Measurements from ENCODE around the gene GATA3.

The GATA3 gene

DNA sequence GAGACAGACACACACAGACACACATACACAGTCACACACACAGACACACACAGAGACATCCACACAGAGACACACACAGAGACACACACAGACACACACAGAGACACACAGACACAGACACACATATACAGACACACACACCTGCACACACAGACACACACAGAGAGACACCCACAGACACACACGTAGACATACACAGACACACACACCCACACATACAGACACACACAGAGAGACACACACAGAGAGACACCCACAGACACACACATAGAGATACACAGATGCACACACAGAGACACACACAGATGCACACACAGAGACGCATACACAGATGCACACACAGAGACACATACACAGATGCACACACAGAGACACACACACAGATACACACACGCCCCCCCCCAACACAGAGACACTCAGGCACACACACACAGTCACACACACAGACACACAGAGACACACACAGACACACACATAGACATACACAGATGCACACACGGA is 58.5 kb downstream of the GATA3 start:
- TF ChIP-seq, protein P1, sequence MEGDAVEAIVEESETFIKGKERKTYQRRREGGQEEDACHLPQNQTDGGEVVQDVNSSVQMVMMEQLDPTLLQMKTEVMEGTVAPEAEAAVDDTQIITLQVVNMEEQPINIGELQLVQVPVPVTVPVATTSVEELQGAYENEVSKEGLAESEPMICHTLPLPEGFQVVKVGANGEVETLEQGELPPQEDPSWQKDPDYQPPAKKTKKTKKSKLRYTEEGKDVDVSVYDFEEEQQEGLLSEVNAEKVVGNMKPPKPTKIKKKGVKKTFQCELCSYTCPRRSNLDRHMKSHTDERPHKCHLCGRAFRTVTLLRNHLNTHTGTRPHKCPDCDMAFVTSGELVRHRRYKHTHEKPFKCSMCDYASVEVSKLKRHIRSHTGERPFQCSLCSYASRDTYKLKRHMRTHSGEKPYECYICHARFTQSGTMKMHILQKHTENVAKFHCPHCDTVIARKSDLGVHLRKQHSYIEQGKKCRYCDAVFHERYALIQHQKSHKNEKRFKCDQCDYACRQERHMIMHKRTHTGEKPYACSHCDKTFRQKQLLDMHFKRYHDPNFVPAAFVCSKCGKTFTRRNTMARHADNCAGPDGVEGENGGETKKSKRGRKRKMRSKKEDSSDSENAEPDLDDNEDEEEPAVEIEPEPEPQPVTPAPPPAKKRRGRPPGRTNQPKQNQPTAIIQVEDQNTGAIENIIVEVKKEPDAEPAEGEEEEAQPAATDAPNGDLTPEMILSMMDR (conservative IDR thresholded peaks at IDR 0.05; ENCODE audit: low read depth, low read length): no peak
- DNase-seq (ENCODE audit: low read depth): no peak
- no peak overlapping the region for H3K4me3 ChIP-seq (ENCODE audit: low read depth, low read length)

DNA sequence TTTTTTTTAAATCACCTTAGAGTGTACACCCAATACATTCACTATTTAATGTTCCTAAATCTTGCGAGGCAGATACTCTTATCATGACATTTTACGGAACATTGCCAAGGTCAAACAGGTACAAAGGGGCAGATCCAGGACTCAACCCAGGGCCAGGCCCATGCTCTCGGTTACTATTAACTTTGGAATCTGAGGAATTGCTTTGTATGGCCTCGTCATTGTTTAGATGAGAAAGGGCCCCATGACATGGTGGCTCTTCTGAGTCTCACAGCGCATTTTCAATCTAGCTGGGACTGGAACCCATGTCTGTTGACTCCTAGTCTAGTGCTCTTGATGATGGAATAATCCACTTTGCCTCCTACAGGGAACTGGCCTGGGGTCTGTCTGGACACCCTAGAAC is 59.1 kb downstream of the GATA3 start:
- no peak overlapping the region for H3K4me3 ChIP-seq (ENCODE audit: low read depth, low read length)
- no peak for DNase-seq (ENCODE audit: low read depth)

DNA sequence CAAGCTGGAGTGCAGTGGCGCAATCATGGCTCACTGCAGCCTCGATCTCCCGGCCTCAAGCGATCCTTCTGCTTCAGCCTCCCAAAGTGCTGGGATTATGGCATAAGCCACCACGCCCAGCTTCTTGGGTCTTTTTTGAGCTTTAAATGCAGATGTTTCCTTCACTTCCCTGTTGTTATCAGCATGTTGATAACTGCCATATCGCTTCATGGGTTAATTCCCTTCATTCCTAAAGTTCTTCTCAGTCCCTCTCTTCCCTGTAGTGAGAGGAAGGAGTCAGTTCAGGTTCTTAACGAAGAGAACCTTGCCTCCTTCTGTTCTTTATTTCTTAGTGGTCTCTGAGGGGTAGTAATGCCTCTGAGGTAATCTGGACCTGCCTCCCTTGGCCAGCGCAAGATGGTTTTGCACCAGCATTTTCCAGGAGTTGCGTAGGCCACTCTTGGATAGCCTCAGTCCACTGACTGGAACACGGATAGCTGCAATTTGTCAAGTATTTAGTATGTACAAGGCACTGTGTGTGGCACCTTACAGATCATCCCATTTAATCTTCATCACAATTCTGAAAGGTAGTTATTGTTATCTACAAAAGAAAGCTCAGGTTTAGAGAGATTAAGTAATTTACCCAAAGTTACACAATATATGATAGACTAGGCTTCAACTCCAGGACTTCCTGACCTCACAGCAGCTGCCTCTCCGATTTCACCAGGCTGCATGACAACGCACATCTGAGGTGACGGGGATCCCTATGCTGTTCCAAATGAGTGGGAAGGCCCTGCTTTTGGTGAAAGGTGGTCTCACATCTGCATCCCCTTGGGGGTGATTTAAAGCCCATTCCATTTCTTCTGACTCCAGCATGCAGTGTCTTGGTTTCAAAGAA is 60.5 kb downstream of the GATA3 start:
- no peak overlapping the region for H3K4me3 ChIP-seq (ENCODE audit: low read depth, low read length)
- TF ChIP-seq, protein P1 (conservative IDR thresholded peaks at IDR 0.05; ENCODE audit: low read depth, low read length): no peak
- DNase-seq (ENCODE audit: low read depth): no peak

More for the DNA sequence above, 59.1 kb downstream of the GATA3 start:
- TF ChIP-seq, protein P1 (conservative IDR thresholded peaks at IDR 0.05; ENCODE audit: low read depth, low read length): no peak

DNA sequence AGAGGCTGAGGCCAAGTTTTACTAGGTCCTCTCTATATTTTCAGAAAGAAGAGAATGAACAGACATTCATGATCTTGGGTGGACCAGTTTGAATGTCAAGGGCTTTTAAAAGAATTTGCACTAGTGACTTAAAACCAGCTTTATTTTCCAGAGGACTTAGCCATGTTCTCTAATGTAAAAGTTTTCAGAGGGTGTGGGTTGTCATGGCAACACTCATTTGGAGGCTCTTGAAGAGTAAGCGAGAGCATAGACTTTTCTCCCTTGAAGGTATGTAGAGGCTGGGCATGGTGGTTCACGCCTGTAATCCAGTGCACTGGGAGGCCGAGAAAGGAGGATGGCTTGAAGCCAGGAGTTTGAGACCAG is 61.1 kb downstream of the GATA3 start:
- DNase-seq (ENCODE audit: low read depth): no peak
- H3K4me3 ChIP-seq (ENCODE audit: low read depth, low read length): no peak overlapping the region
- TF ChIP-seq, protein P1 (conservative IDR thresholded peaks at IDR 0.05; ENCODE audit: low read depth, low read length): no peak

DNA sequence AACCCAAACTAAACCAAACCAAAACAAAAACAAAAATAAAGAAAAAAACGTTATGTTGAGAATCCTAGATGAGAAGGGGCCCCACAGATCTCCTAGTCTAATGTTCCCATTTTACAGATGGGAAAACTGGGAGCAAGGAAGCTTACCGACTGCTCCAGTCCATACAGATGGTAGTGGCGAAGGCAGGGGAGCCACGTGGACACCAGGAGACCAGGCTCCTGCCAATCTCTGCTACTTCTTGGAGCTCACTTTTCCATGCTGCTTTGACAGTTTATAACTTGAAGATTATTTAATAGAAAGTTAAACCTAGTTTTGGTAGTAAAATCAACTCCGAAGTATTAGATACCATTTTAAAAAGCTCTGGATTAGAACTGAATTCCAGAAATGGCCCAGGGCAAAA is 62.0 kb downstream of the GATA3 start:
- TF ChIP-seq, protein P1 (conservative IDR thresholded peaks at IDR 0.05; ENCODE audit: low read depth, low read length): no peak
- no peak for DNase-seq (ENCODE audit: low read depth)
- no peak overlapping the region for H3K4me3 ChIP-seq (ENCODE audit: low read depth, low read length)

DNA sequence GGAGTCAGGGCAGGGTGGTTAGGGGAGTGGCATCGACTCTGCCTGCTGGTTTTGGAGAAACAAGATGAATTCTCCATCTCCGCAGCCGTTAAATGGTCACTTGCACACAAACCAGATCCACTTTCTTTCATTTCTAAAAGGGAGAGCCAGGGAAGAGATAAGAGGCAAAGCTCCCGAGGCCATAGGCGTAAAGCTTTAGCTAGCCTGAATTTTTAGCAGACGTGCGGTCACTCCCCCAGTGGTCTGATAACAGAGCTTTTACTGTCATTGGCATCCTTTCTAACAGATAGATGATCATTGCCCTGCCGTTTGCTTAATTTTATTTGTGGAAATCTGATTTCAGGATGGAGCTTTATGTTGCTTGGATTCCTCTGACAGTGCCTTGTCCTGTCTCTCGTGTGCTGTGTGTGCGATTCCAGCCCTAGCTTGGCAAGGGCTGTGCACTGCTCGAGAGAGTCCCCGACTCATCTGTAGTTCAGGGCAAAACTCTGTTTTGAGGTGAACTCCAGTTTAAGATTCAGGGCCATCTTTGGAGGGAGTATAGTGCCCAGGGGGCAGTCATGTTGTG is 62.5 kb downstream of the GATA3 start:
- DNase-seq (ENCODE audit: low read depth): no peak
- H3K4me3 ChIP-seq (ENCODE audit: low read depth, low read length): no peak overlapping the region
- TF ChIP-seq, protein P1 (conservative IDR thresholded peaks at IDR 0.05; ENCODE audit: low read depth, low read length): no peak

All from choroid plexus epithelial cell (primary cell).